Liver (tissue), 9 donors: ENCODE data around the gene ABHD15. TPM values are rescaled to one million over a fixed set of nuclear protein-coding genes. Genes with fewer than 3 reads are reported as not detected.
A peak's percentile ranks its signal among the peaks of the same experiment; 100 is the strongest.

Experiments
- DNase-seq: peaks from one replicate; pipeline ENCODE4 v3.0.0-alpha.2; 2017; ENCODE audit warnings: low spot score
- H3K27ac ChIP-seq, 2 donors: one replicate each; pipeline ENCODE4 v1.7.0; 2013; ENCODE audit warnings: inconsistent platforms in 2 of 2, low read length in 2 of 2, control low read depth in 1 of 2, low read depth in 1 of 2, mild to moderate bottlenecking in 1 of 2
- H3K27me3 ChIP-seq, 4 donors: one replicate each; pipeline versions ENCODE4 v1.6.1 to v1.7.0; 2013; ENCODE audit warnings: low read length in 3 of 4, inconsistent platforms in 1 of 4, mild to moderate bottlenecking in 1 of 4, moderate library complexity in 1 of 4; ENCODE audit not compliant: control insufficient read depth in 4 of 4, insufficient read depth in 4 of 4
- H3K36me3 ChIP-seq, 4 donors: one replicate each; pipeline versions ENCODE4 v1.6.1 to v1.7.0; 2013; ENCODE audit warnings: low read length in 3 of 4, mild to moderate bottlenecking in 3 of 4, low read depth in 1 of 4, moderate library complexity in 1 of 4; ENCODE audit not compliant: control insufficient read depth in 4 of 4, insufficient read depth in 3 of 4
- H3K4me1 ChIP-seq, 4 donors: one replicate each; pipeline versions ENCODE4 v1.6.1 to v1.7.0; 2013; ENCODE audit warnings: low read length in 3 of 4, mild to moderate bottlenecking in 3 of 4, moderate library complexity in 1 of 4; ENCODE audit not compliant: control insufficient read depth in 4 of 4, insufficient read depth in 4 of 4
- H3K4me3 ChIP-seq, 3 donors: one replicate each; pipeline versions ENCODE4 v1.6.1 to v1.7.0; 2013; ENCODE audit warnings: low read length in 3 of 3, control low read depth in 1 of 3, low read depth in 1 of 3, mild to moderate bottlenecking in 1 of 3
- H3K9ac ChIP-seq, 2 donors: one replicate each; pipeline ENCODE4 v1.7.0; 2013; ENCODE audit warnings: low read length in 2 of 2, mild to moderate bottlenecking in 2 of 2, moderate library complexity in 2 of 2, control low read depth in 1 of 2, low read depth in 1 of 2
- H3K9me3 ChIP-seq, 4 donors: one replicate each; pipeline versions ENCODE4 v1.6.1 to v1.7.0; 2013; ENCODE audit warnings: low read length in 3 of 4; ENCODE audit not compliant: control insufficient read depth in 4 of 4
- ATF3 ChIP-seq: IDR thresholded peaks from 2 replicates; pipeline ENCODE4 v1.6.1; 2016; ENCODE audit warnings: antibody characterized with exemption
- CTCF ChIP-seq: fragments of 150-350 bp; IDR thresholded peaks from 2 replicates; pipeline ENCODE4 v1.5.1; 2017; ENCODE audit warnings: improper control_type of control experiment, low read depth, low read length; ENCODE audit not compliant: missing input control
- EGR1 ChIP-seq, 2 donors: IDR thresholded peaks; 2 replicates each; pipeline ENCODE4 v1.6.1; 2016 to 2018; ENCODE audit warnings: antibody characterized with exemption in 2 of 2, low read depth in 2 of 2
- FOXA1 ChIP-seq: IDR thresholded peaks from 2 replicates; pipeline ENCODE4 v1.6.1; 2016; ENCODE audit warnings: antibody characterized with exemption
- FOXA2 ChIP-seq: IDR thresholded peaks from 2 replicates; pipeline ENCODE4 v1.6.1; 2016; ENCODE audit warnings: antibody characterized with exemption
- GABPA ChIP-seq, 2 donors: IDR thresholded peaks in 1 of 2; conservative IDR thresholded peaks in 1 of 2; 2 replicates each; pipeline ENCODE4 v1.6.1; 2016; ENCODE audit warnings: antibody characterized with exemption in 2 of 2, mild to moderate bottlenecking in 1 of 2, moderate library complexity in 1 of 2
- HNF4A ChIP-seq, 2 donors: conservative IDR thresholded peaks; 2 replicates each; pipeline ENCODE4 v1.6.1; 2016; ENCODE audit warnings: antibody characterized with exemption in 2 of 2, mild to moderate bottlenecking in 2 of 2
- JUND ChIP-seq, 2 donors: IDR thresholded peaks; 2 replicates each; pipeline ENCODE4 v1.6.1; 2016; ENCODE audit warnings: antibody characterized with exemption in 2 of 2
- MAX ChIP-seq: IDR thresholded peaks from 2 replicates; pipeline ENCODE4 v1.6.1; 2016; ENCODE audit warnings: antibody characterized with exemption
- NR2F2 ChIP-seq: IDR thresholded peaks from 2 replicates; pipeline ENCODE4 v1.6.1; 2016; ENCODE audit warnings: antibody characterized with exemption
- RAD21 ChIP-seq, 2 donors: IDR thresholded peaks; 2 replicates each; pipeline ENCODE4 v1.6.1; 2016; ENCODE audit warnings: antibody characterized with exemption in 2 of 2, mild to moderate bottlenecking in 2 of 2
- REST ChIP-seq: IDR thresholded peaks from 2 replicates; pipeline ENCODE4 v1.6.1; 2016; ENCODE audit warnings: antibody characterized with exemption, mild to moderate bottlenecking
- RXRA ChIP-seq, 2 donors: IDR thresholded peaks; 2 replicates each; pipeline ENCODE4 v1.6.1; 2017 to 2018; ENCODE audit warnings: antibody characterized with exemption in 2 of 2, mild to moderate bottlenecking in 1 of 2
- SP1 ChIP-seq: IDR thresholded peaks from 2 replicates; pipeline ENCODE4 v1.6.1; 2018; ENCODE audit warnings: antibody characterized with exemption, mild to moderate bottlenecking
- YY1 ChIP-seq: IDR thresholded peaks from 2 replicates; pipeline ENCODE4 v1.6.1; 2016; ENCODE audit warnings: antibody characterized with exemption, mild to moderate bottlenecking
- ZBTB33 ChIP-seq: IDR thresholded peaks from 2 replicates; pipeline ENCODE4 v1.6.1; 2016; ENCODE audit warnings: antibody characterized with exemption
- WGBS: extraction: QIAGEN DNeasy Blood & Tissue Kit; methylation state at CpG from one replicate; pipeline ENCODE4 v1.1.7; 2013; 5-methylcytosine and 5-hydroxymethylcytosine counted together
- polyA plus RNA-seq, 2 donors: library from polyadenylated mRNA; stranded (reverse) in 1 of 2; unstranded in 1 of 2; fragments of 200-250 nt in 1 of 2; fragments of >200 nt in 1 of 2; fragmentation: Nextera tagmentation in 1 of 2; extraction: Ambion mirVana in 1 of 2; gene quantifications; one replicate each; pipeline versions ENCODE4 v1.2.1 to v1.2.3, GENCODE V29; 2013 to 2015
- total RNA-seq, 2 donors: library from RNA; depleted of rRNA; stranded (reverse); fragments of >200 nt; gene quantifications; one replicate each; pipeline ENCODE4 v1.2.3, GENCODE V29; 2014
- donor health status: healthy.
- donor health status: healthy.
- donor health status: healthy.
- donor health status: healthy.
- donor health status: healthy.

ABHD15 gene
- total and polyA plus RNA-seq, 4 donors, result 5.6 to 25.7 (median 10.6) TPM

GRCh38 chr17:29588562-29589411 lies 21.9 kb upstream of the ABHD15 start:
- H3K4me3 ChIP-seq, result peak overlapping the region; percentile 52 to 86 (median 79)
- peak in 1 of 2 donors; percentile 17 for TF ChIP-seq EGR1 (IDR thresholded peaks at IDR 0.05; ENCODE audit: low read depth in 2 of 2)
- TF ChIP-seq CTCF, result no peak
- H3K27me3 ChIP-seq, result no peaks in the 10 kb centered on the region
- DNase-seq, result no peak
- WGBS, result 1% methylated on average over 72 of the region's 72 CpGs
- no peaks in the 10 kb centered on the region for H3K9me3 ChIP-seq
- peaks cover 4 to 57% (median 43%) of the 10 kb centered on the region in 4 donors for H3K4me1 ChIP-seq
- H3K27ac ChIP-seq, result peak overlapping the region; percentile 64 to 72
- peak overlapping the region in 1 of 2 donors; percentile 75 for H3K9ac ChIP-seq
- H3K36me3 ChIP-seq, result no peaks in the 10 kb centered on the region

- no peak for TF ChIP-seq RAD21 (IDR thresholded peaks at IDR 0.05)
- TF ChIP-seq FOXA2, result no peak
- Histone ChIP-seq H3K36me3 (no peaks in the 10 kb centered on the region), H3K9ac (peak overlapping the region in 1 of 2 donors; percentile 75), H3K27me3 (no peaks in the 10 kb centered on the region), H3K4me1 (peaks cover 4 to 53% (median 41%) of the 10 kb centered on the region in 4 donors), H3K9me3 (no peaks in the 10 kb centered on the region), H3K27ac (peak overlapping the region; percentile 64 to 72), H3K4me3 (peak overlapping the region in 2 of 3 donors; percentile 52 to 86)
- DNase-seq, result no peak
- 45% methylated on average over 8 of the region's 8 CpGs for WGBS
Observed at GRCh38 chr17:29588017-29588561, 21.3 kb upstream of the ABHD15 start.

- Histone ChIP-seq H3K9ac (no peak overlapping the region), H3K36me3 (no peaks in the 10 kb centered on the region), H3K9me3 (no peaks in the 10 kb centered on the region), H3K4me1 (peaks cover 4 to 48% (median 38%) of the 10 kb centered on the region in 4 donors), H3K27ac (no peak overlapping the region), H3K27me3 (no peaks in the 10 kb centered on the region), H3K4me3 (no peak overlapping the region)
- DNase-seq, result no peak
- 94% methylated on average over 6 of the region's 6 CpGs for WGBS
- TF ChIP-seq SP1 (no peak), FOXA1 (no peak), YY1 (no peak), MAX (no peak), RAD21 (IDR thresholded peaks at IDR 0.05) (no peak), JUND (IDR thresholded peaks at IDR 0.05) (no peak), NR2F2 (no peak), RXRA (IDR thresholded peaks at IDR 0.05) (no peak), CTCF (no peak), REST (no peak), ZBTB33 (no peak), HNF4A (conservative IDR thresholded peaks at IDR 0.05) (no peak), ATF3 (no peak), GABPA (IDR thresholded peaks at IDR 0.05 in 1 of 2, conservative IDR thresholded peaks at IDR 0.05 in 1 of 2) (no peak), EGR1 (IDR thresholded peaks at IDR 0.05; ENCODE audit: low read depth in 2 of 2) (no peak)
Observed at GRCh38 chr17:29587591-29587990, 20.8 kb upstream of the ABHD15 start.
